Ectodermal cell (in vitro differentiated cells): ENCODE results near the gene MAPRE2.
"Not testable (repeated sequence)": the region's sequence is repeated elsewhere in the genome, so short reads cannot be mapped to it uniquely, and the experiment has no call there.

Source experiments
- H3K27ac ChIP-seq: 2 replicates; pipeline ENCODE4 v1.7.0; 2013; ENCODE audit warnings: mild to moderate bottlenecking, low read depth, low read length; ENCODE audit not compliant: insufficient read depth, poor library complexity, severe bottlenecking
- H3K27me3 ChIP-seq: 2 replicates; pipeline ENCODE4 v1.7.0; 2013; ENCODE audit warnings: mild to moderate bottlenecking, low read length; ENCODE audit not compliant: insufficient read depth, control insufficient read depth, poor library complexity, severe bottlenecking
- H3K36me3 ChIP-seq: one replicate; pipeline ENCODE4 v1.7.0; 2013; ENCODE audit warnings: low read length; ENCODE audit not compliant: control insufficient read depth, insufficient read depth
- H3K4me1 ChIP-seq: one replicate; pipeline ENCODE4 v1.7.0; 2013; ENCODE audit warnings: low read length; ENCODE audit not compliant: control insufficient read depth, insufficient read depth
- H3K4me3 ChIP-seq: 2 replicates; pipeline ENCODE4 v1.7.0; 2013; ENCODE audit warnings: low read depth, low read length, control low read depth; ENCODE audit not compliant: insufficient read depth
- H3K9me3 ChIP-seq: 2 replicates; pipeline ENCODE4 v1.7.0; 2013; ENCODE audit warnings: mild to moderate bottlenecking, low read length, moderate library complexity; ENCODE audit not compliant: control insufficient read depth
- WGBS, 2 experiments: methylation state at CpG; one replicate each; pipeline ENCODE4 v1.1.7; 2013; ENCODE audit warnings: missing lambda C conversion rate in 2 of 2; 5-methylcytosine and 5-hydroxymethylcytosine counted together

Gene MAPRE2

GRCh38 chr18:35106013-35106844 is 65.0 kb downstream of the MAPRE2 start:
- Histone ChIP-seq H3K9me3 (no peaks in the 10 kb centered on the region), H3K27me3 (no peaks in the 10 kb centered on the region), H3K4me3 (no peak overlapping the region), H3K36me3 (no peaks in the 10 kb centered on the region), H3K4me1 (no peaks in the 10 kb centered on the region), H3K27ac (no peak overlapping the region)
- WGBS, 2 experiments: 89 to 95% methylated on average over 3 to 4 of the region's 4 CpGs

GRCh38 chr18:35106845-35107148 is 65.6 kb downstream of the MAPRE2 start:
- Histone ChIP-seq H3K4me3 (no peak overlapping the region), H3K4me1 (no peaks in the 10 kb centered on the region), H3K36me3 (no peaks in the 10 kb centered on the region), H3K9me3 (no peaks in the 10 kb centered on the region), H3K27me3 (no peaks in the 10 kb centered on the region), H3K27ac (no peak overlapping the region)
- 100% methylated on average over 1 of the region's 2 CpGs; no CpG with 5 or more reads in 1 of the 2 experiments for WGBS, 2 experiments

- no peaks in the 10 kb centered on the region for H3K9me3 ChIP-seq
- H3K4me3 ChIP-seq: no peak overlapping the region
- no peaks in the 10 kb centered on the region for H3K36me3 ChIP-seq
- H3K27me3 ChIP-seq: no peaks in the 10 kb centered on the region
- no peak overlapping the region for H3K27ac ChIP-seq
- no peaks in the 10 kb centered on the region for H3K4me1 ChIP-seq
These were observed 66.0 kb downstream of the MAPRE2 start for GRCh38 chr18:35107216-35107615.

- H3K27me3 ChIP-seq, H3K9me3 ChIP-seq, H3K4me1 ChIP-seq, H3K4me3 ChIP-seq, H3K27ac ChIP-seq, H3K36me3 ChIP-seq: not testable (repeated sequence)
- 88 to 92% methylated on average over 1 of the region's 1 CpG for WGBS, 2 experiments
These were observed 66.9 kb downstream of the MAPRE2 start for GRCh38 chr18:35108088-35108487.

GRCh38 chr18:35110059-35110458 is 68.8 kb downstream of the MAPRE2 start:
- Histone ChIP-seq H3K36me3 (no peaks in the 10 kb centered on the region), H3K4me1 (no peaks in the 10 kb centered on the region), H3K4me3 (no peak overlapping the region), H3K27ac (no peak overlapping the region), H3K27me3 (no peaks in the 10 kb centered on the region), H3K9me3 (no peaks in the 10 kb centered on the region)
- WGBS, 2 experiments: 82 to 100% methylated on average over 2 of the region's 3 CpGs

GRCh38 chr18:35110554-35111485 is 69.6 kb downstream of the MAPRE2 start:
- no peaks in the 10 kb centered on the region for H3K27me3 ChIP-seq
- no peak overlapping the region for H3K4me3 ChIP-seq
- no peaks in the 10 kb centered on the region for H3K9me3 ChIP-seq
- no peaks in the 10 kb centered on the region for H3K4me1 ChIP-seq
- H3K27ac ChIP-seq: no peak overlapping the region
- WGBS, 2 experiments: 90 to 100% methylated on average over 3 of the region's 3 CpGs
- H3K36me3 ChIP-seq: no peaks in the 10 kb centered on the region

GRCh38 chr18:35112696-35113095 is 71.5 kb downstream of the MAPRE2 start:
- Histone ChIP-seq H3K36me3 (no peaks in the 10 kb centered on the region), H3K27ac (no peak overlapping the region), H3K9me3 (no peaks in the 10 kb centered on the region), H3K27me3 (no peaks in the 10 kb centered on the region), H3K4me3 (no peak overlapping the region), H3K4me1 (peaks cover 2% of the 10 kb centered on the region)

GRCh38 chr18:35114305-35114704 is 73.1 kb downstream of the MAPRE2 start:
- H3K9me3 ChIP-seq: no peaks in the 10 kb centered on the region
- no peaks in the 10 kb centered on the region for H3K27me3 ChIP-seq
- WGBS, 2 experiments: 85 to 88% methylated on average over 1 to 2 of the region's 3 CpGs
- H3K36me3 ChIP-seq: no peaks in the 10 kb centered on the region
- peaks cover 14% of the 10 kb centered on the region for H3K4me1 ChIP-seq
- H3K27ac ChIP-seq: no peak overlapping the region
- no peak overlapping the region for H3K4me3 ChIP-seq

- Histone ChIP-seq H3K4me3 (no peak overlapping the region), H3K27ac (no peak overlapping the region), H3K4me1 (peaks cover 14% of the 10 kb centered on the region), H3K27me3 (no peaks in the 10 kb centered on the region), H3K9me3 (no peaks in the 10 kb centered on the region), H3K36me3 (no peaks in the 10 kb centered on the region)
- 92 to 94% methylated on average over 9 of the region's 9 CpGs for WGBS, 2 experiments
These were observed 75.6 kb downstream of the MAPRE2 start for GRCh38 chr18:35116784-35117318.

- Histone ChIP-seq H3K4me1 (peaks cover 14% of the 10 kb centered on the region), H3K27me3 (no peaks in the 10 kb centered on the region), H3K4me3 (no peak overlapping the region), H3K36me3 (no peaks in the 10 kb centered on the region), H3K9me3 (no peaks in the 10 kb centered on the region), H3K27ac (no peak overlapping the region)
- WGBS, 2 experiments: 95 to 98% methylated on average over 6 of the region's 6 CpGs
These were observed 76.2 kb downstream of the MAPRE2 start for GRCh38 chr18:35117372-35117771.
